ENCODE measurements around the gene AGA.

The AGA gene

DNA sequence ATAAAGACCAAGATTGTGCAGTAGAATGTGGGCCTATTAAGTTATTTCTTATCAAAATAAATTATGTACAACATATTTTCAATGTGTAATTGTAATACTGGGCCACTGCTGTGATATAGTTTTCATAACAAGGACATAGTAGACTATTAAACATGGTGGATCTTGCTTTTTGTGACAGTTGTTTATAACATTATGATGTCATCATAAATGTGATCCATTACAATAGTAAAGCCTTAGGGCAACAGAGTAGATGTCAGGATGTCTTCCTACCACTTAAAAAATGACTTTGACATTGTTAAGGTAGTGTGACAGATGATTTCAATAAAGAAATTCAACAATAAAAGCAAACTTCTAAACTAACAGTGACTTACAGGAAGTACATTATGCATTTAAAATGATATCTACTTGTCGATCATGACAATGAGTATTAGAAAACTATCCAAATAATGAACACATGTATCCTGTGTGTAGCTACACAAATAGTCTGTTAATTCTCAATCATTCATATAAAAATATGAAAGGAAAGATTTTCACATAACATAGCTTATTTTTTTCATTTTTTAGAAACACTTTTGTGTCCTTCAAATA, 5.3 kb upstream of the AGA start:
- DNase-seq (ENCODE audit: extremely low read depth in 1 of 2, low read depth in 1 of 2), result no peak

DNA sequence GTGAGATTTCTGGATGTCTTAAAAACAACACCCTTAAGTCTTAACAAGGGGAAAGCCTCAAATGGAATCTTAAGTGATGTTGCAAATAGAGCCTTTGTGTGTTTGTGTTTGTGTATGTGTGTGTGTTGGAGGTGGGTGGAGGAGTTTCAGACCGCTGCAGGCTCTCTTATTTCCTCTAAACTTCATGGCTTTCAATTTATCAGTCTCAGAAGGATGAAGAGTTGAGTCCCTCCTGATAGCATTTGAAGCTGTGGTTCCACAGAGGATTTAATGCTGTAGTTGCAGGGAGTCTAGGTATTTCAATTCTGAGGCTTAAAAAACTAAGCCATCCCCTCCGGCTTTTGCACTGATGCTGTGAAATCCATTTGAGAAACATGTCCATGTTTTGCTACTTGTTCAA, 4.3 kb upstream of the AGA start:
- DNase-seq (ENCODE audit: extremely low read depth in 1 of 2, low read depth in 1 of 2), result no peak

DNA sequence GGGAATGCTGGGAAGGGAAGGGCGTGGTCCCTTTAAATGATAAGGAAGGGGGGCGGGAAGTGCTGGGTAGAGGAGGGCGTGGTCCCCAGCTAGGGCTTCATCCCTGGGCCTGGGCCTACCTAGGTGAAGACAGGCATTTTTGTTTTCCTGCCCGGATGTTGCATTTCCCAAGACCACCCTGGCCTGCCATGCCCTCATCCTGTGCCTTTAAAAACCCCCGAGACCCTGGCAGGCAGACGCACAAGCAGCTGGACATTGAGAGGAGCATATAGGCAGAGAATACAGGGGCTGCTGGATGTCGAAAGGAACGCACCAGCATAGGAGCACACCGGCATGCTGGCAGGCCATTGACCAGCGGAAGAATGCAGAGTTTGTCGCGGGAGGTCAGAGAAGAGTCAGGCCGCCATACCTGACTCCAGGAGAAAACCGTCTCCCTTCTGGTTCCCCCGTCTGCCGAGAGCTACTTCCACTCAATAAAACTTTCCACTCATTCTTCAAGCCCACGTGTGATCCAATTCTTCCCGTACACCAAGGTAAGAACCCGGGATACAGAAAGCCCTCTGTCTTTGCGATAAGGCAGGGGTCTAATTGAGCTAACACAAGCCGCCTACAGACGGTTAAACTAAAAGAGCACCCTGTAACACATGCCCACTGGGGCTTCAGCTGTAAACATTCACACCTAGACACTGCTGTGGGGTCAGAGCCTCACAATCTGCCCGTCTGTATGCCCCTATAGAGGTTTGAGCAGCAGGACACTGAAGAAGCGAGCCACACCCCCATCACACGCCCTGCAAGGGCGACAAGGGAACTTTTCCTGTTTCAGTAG, 2.9 kb upstream of the AGA start:
- DNase-seq (ENCODE audit: extremely low read depth in 1 of 2, low read depth in 1 of 2), result no peak

DNA sequence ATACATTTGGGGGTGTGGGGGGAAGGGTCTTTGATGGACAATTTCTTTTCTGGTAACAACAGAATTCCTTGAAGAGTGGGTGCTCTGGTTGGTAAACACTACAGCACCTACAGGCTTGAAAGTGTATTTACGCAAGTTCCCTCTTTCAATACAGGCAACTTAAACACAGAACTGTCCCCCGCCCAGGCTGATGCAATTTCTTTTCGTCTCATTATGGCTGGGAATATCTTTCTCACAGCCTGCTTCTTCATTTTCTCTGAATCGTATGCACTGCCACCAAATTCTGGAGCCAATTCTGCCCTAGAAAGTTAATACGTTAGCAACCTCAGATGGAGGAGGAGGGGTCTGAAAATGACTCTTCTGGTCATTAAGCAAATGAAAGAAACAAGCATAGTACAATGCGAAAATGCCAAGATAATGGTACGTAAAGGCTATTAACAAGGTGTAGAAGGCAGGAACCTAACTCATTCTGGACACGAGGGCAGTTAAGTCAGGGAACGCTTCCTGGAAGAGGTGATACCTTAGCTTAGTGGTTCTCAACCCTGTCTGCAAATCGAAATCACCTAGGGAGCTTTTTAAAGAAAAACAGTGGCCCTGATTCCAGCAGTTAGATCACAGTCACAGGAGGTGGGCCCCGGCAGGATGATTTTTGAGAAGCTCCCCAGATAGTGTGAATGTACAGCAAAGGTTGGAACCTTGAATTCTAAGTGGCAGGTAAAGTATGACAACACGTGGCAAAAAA, 1.0 kb downstream of the AGA start:
- no peak for DNase-seq (ENCODE audit: extremely low read depth in 1 of 2, low read depth in 1 of 2)

DNA sequence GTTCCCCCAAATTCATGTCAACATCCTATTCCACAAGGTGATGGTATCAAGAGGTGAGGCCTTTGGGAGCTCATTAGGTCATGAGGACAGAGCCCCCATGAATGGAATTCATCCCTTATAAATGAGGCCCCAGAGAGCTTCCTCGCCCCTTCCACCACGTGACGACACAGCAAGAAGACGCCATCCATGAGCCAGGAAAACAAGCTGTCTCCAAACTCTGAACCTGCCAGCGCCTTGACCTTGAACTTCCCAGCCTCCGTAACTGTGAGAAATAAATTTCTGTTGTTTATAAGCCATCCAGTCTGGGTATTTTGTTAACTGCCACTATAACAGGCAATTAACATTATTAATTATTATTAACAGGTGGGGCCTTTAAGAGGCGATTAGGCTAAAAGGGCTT, 5.8 kb downstream of the AGA start:
- no peak for DNase-seq (ENCODE audit: extremely low read depth in 1 of 2, low read depth in 1 of 2)

DNA sequence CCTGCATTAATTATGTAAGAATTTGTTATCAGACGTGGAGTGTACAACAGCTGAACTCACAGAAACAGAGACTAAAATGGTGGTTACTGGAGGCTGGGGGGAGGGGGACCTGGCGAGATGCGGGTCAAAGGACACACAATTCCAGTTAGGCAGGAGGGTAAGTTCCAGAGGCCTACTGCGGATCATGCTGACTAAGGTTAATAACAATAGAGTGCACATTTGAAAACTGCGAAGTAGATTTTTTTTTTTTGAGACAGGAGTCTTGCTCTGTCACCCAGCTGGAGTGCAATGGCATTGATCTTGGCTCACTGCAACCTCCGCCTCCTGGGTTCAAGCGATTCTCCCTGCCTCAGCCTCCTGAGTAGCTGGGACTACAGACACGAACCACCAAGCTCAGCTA, 7.6 kb downstream of the AGA start:
- no peak for DNase-seq (ENCODE audit: extremely low read depth in 1 of 2, low read depth in 1 of 2)

DNA sequence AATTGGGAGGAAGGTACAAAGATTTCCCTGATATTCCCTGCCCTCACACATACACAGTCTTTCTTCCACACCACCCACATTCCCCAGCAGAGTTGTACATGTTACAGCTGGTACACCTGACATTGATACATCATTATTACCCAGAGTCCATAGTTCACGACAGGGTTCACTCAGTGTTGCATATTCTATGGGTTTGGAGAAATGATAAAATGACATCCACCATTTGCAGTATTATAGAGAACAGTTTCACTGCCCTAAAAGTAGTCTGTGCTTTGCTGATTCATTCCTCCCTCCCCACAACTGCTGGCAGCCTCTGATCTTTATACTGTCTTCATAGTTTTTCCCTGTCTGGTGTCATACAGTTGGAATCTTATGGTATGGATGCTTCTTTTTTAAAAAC, 15.0 kb downstream of the AGA start:
- no peak for DNase-seq (ENCODE audit: extremely low read depth in 1 of 2, low read depth in 1 of 2)

DNA sequence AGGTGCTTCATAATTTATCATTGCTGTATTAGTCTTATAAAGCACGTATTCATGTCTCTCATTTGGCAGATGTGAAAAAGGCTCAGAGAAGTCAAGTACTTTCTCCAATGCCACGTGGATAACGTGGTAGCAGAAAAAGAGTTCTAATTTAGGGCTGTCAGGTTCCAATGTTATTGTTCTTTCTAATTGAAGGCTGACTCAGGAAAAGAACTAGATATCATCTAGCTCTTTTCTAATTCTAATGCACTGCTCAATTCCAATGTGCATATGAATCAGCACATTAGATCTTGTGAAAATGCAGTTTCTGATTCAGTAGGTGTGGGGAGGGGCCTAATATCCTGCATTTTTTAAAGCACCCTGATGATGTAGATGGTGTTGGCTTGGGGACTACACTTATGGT, 22.8 kb downstream of the AGA start:
- DNase-seq (ENCODE audit: extremely low read depth in 1 of 2, low read depth in 1 of 2), result no peak

DNA sequence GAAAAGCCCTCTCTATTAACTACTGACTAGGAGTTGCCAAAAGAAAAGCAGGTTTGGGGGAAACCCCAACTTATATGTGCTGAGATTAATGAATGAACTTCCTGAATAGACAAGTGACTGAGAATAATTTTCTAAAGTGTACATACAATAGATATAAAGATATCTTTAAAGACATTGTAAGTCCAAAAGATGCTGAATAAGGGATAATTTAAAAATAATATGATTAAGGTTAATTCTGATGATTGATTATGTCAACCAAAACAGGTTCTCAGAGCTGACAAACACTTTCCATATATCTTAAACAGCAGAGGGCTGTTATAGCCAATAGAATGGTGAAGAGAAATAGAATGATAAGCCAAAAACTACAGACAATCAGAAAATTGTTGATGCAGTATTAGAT, 28.6 kb downstream of the AGA start:
- DNase-seq (ENCODE audit: extremely low read depth in 1 of 2, low read depth in 1 of 2), result no peak

DNA sequence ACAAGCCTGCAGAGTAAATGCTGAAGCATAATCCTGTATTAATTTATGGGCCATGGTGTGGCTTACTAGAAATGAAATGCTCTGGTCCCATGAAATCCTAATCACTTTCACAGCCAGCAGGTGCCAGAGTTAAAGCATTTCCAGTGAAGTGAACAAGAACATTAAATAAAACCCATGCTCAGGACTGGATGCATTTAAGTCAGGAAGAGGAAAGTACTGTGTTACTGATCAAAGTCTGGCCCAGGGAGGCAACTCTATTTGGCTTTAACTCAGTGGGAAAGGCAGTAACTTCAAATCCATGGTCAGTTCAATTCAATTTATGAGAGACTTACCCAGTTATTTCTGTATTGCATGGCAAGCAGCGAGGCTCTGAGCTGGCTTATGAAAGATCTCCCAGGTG, 29.2 kb downstream of the AGA start:
- DNase-seq (ENCODE audit: extremely low read depth in 1 of 2, low read depth in 1 of 2), result no peak

DNA sequence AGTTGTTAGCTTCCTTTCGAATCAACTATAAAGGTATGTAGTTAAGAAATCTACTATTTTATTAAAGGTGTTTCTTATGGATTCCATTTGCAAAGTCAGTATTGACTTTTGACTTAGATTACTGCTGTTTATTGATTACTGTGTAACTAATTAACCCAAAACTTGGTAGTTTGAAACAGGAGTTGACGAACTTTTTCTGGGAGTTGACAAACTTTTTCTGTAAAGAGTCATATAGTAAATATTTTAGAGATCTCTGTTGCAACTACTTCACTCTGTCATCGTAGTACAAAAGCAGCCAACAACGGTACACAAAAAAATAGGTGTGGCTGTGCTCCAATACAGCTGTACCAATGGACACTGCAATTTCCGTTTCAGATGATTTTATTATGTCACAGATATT, 30.2 kb downstream of the AGA start:
- no peak for DNase-seq (ENCODE audit: extremely low read depth in 1 of 2, low read depth in 1 of 2)

DNA sequence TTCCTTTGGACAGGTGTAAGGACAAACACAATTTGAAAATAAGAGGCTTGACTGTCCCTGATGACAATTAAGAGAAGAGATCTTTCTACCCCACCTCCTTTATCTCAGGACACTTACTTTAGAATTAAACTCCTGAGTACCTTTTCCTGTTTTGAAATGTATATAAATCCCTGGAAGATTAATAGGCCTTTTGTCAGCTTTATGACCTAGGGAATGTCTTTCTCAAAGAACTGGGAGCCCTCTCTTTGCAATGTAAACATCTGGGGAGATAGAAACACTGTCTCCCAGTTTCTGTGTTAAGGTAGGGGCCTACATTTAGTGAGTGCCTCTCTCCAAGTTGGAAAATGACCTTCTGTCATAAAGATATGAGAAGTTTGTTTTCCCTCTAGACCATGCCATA, 31.7 kb downstream of the AGA start:
- no peak for DNase-seq (ENCODE audit: extremely low read depth in 1 of 2, low read depth in 1 of 2)

DNA sequence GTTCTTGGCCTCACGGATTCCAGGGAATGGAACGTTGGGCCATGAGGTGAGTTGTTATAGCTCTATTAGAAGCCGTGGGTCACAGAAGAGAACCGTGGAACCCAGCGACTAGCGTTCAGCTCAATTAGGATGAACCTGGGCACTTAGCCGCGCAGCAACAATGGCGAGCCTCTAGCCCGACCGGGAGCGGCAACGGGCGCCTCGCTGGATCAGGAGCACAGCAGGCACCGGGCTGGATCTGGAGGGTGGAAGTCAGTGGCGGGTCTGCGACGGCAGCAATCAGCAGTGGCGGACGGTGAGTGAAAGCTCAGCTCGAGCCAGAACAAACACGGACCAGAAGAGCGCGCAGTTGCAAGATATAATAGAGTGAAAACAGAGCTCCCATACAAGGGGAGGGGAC, 34.2 kb downstream of the AGA start:
- no peak for DNase-seq (ENCODE audit: extremely low read depth in 1 of 2, low read depth in 1 of 2)

DNA sequence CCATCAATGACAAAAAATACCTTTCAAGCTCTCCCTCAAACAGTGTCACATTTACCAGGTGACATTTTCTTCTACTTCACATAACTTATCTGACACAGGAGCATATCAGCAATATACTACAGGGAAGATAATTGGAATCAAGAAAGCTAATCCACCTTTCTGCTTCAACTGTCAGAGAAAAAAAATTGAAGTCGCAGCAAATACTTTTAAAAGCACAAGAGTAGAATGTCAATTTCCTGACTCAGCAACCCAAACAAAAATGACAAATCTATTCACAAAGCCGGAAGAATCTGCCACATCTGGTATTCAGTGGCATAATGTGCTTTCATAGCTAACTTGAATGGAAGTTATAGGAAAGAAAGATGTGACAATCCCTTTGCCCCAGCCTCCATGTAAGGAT, 36.7 kb downstream of the AGA start:
- DNase-seq (ENCODE audit: extremely low read depth in 1 of 2, low read depth in 1 of 2), result no peak

DNA sequence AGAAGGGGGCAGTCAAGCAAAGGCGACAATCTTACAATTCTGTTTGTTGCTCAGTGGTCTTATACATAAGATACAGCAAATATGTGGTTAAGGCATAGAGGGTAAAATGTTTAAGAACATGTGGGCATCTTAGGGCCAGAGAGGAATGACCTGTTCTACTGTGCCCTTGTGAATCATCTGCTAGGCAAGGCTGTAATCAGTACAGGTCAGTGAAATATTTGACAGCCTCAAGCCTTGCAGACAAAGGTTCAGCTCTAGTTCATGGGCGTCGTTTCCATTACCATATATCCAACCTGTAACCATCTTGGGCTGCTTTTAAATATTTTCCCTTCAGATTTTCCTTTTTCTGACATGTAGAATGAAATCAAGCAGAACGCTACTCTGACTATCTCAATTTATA, 37.3 kb downstream of the AGA start:
- DNase-seq (ENCODE audit: extremely low read depth in 1 of 2, low read depth in 1 of 2), result no peak

DNA sequence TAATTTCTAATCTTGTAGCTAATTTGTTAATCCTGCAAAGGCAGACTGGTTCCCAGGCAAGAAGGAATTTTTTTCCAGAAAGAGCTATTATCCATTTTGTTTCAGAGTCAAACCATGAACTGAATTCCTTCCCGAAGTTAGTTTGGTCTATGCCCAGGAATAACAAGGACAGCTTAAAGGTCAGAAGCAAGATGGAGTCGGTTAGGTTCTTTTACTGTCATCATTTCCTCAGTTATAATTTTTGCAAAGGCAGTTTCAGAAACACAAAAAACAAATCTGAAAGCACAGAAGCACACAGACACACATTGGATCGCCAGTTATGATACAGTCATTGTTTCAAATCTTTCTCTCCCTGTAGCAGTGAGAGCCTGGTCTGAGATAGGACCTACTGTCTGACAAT, 37.9 kb downstream of the AGA start:
- DNase-seq (ENCODE audit: extremely low read depth in 1 of 2, low read depth in 1 of 2), result no peak

DNA sequence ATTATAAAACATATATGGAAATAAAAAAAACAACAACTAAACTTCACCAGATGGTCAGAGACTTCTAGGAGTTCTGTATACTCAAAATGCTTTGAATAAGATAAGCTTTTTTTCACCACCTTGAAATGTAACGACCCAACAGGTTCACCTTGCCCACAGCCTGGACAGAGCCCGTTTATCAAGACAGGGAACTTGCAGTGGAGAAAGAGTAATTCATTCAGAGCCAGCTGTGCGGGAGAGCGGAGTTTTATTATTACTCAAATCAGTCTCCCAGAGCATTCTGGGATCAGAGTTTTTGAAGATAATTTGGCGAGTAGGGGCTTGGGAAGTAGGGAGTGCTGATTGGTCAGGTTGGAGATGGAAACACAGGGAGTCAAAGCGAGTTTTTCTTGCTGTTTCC, 38.5 kb downstream of the AGA start:
- DNase-seq (ENCODE audit: extremely low read depth in 1 of 2, low read depth in 1 of 2), result no peak

DNA sequence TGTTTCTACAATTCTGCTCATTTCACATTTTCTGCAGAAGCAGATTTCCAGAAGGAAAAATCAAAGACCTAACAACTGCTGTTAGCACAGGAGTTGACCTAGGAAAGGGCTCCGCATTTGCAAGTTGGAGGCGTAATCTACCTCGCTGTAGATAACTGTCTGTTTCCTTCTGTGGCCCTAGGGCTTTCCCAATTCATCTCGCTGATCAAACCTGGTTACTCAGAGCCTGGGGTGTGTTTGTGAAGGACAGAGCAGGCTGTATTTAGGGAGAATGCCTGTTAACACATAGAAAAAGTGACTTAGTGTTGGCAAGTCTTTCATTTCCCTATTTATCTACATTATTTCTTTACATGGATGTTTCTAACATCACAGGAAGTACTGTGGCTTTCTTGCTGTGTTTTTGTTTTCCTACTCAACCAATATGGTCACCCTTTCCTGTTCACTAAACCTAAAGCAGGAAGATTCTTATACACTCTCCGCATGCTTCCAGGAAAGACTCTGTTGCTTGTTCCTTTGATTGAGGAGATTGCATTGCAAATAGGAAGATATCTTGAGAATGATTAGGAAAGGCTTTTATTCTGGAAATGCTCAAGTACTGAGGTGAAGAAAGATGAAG, 40.5 kb downstream of the AGA start:
- no peak for DNase-seq (ENCODE audit: extremely low read depth in 1 of 2, low read depth in 1 of 2)

DNA sequence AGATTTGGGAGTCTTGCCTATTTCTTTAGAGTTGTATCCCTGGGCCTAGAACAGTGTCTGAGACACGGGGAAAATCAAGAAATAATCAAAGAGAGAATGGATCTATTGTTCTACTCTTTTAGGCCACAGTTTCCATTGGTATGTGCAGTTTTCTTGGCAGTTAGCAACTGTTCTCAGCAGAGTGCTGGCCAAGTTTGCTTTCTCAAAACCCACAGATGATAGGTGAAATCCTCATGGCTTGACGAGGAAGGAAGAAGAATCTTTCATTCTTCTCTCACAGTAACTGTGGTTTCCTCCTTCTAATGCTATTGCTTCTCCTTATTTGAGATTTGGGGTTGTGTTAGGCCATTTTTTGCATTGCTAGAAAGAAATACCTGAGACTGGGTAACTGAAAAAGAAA, 42.2 kb downstream of the AGA start:
- DNase-seq (ENCODE audit: extremely low read depth in 1 of 2, low read depth in 1 of 2), result no peak

DNA sequence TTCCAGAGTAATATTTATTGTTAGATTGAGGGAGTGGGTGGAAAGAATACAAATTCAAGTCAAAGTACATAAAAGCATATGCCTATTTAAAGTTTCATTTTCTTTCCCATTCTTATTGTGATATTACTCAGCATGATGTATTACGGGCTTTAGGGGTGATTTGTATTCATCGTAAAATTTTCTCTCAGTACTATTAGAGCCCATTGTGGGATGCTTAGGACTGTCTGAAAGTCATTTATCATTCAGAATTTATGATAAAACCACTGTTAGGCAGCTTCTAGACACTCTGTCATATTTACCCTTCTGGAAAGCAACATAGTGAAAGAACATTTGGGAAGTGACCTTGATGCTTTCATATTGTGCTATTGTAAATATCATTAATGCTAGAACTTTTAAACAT, 45.9 kb downstream of the AGA start:
- DNase-seq (ENCODE audit: extremely low read depth in 1 of 2, low read depth in 1 of 2), result no peak

DNA sequence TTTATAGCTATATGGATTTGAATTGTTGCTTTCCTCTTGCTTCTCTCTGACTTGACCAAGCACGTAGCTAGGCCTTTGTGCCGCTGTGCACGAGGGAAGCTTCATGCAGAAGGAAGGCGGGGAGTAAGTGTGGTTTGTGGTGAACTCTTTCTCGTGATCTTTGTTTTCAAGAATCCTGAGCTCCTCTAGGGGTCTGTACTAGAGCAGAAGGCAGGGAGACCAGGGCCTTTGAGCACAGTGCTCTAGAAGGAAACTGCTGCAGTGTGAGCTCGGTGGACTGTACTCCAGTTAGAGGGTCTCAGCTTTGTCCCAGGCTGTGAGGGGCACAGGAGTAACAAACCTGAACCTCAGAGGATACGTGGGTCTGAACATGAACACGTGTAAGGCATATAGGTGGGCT, 49.0 kb downstream of the AGA start:
- peak in 1 of 2 donors; percentile 14 for DNase-seq (ENCODE audit: extremely low read depth in 1 of 2, low read depth in 1 of 2)

DNA sequence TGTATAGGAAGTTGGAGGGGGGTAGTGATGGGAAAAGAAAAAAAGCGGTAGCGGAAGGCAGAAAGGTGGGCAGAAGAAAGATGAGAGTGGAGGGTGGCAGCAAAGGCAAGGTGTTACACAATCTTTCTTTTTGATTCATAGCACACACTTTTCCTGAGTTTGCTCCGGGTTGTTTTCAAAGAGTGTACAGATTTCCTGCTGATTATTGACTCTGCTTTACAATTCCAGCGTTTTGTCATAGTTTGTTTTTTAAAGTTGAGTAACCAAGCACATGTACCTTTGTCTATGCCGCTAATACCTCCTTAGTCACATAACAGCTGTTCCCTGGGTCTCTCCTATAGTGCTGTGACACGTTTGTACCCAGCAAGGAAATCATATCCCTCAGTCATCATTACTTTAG, 50.3 kb downstream of the AGA start:
- DNase-seq (ENCODE audit: extremely low read depth in 1 of 2, low read depth in 1 of 2), result no peak

Measured in stimulated activated CD8-positive, alpha-beta memory T cell treated with anti-CD3 and anti-CD28 coated beads, Interleukin-7, amount 100 ng/mL, for 48 hours (primary cell).